Measurements from ENCODE around the gene ADCY9.

ADCY9 gene

GRCh38 chr16:4120176-4120575 is 3.9 kb upstream of the ADCY9 start:
- no peak for DNase-seq

GRCh38 chr16:4117250-4117578 is 972 bp upstream of the ADCY9 start:
- DNase-seq = no peak

- no peak for DNase-seq
Observed at GRCh38 chr16:4115949-4116318, 308 bp downstream of the ADCY9 start.

GRCh38 chr16:4115209-4115948 is 863 bp downstream of the ADCY9 start:
- DNase-seq = peak; percentile 84

- DNase-seq = no peak
Observed at GRCh38 chr16:4114257-4115208, 1.7 kb downstream of the ADCY9 start.

GRCh38 chr16:4113358-4114256 is 2.6 kb downstream of the ADCY9 start:
- DNase-seq = no peak

- DNase-seq = no peak
Observed at GRCh38 chr16:4111748-4112696, 4.2 kb downstream of the ADCY9 start.

- no peak for DNase-seq
Observed at GRCh38 chr16:4110680-4111079, 5.6 kb downstream of the ADCY9 start.

GRCh38 chr16:4110065-4110464 is 6.2 kb downstream of the ADCY9 start:
- no peak for DNase-seq

GRCh38 chr16:4109250-4109736 is 6.9 kb downstream of the ADCY9 start:
- DNase-seq = no peak

- no peak for DNase-seq
Observed at GRCh38 chr16:4106516-4106915, 9.7 kb downstream of the ADCY9 start.

GRCh38 chr16:4105848-4106247 is 10.4 kb downstream of the ADCY9 start:
- no peak for DNase-seq

GRCh38 chr16:4103745-4104144 is 12.5 kb downstream of the ADCY9 start:
- no peak for DNase-seq

- DNase-seq = no peak
Observed at GRCh38 chr16:4101421-4102219, 14.6 kb downstream of the ADCY9 start.

- no peak for DNase-seq
Observed at GRCh38 chr16:4098501-4098900, 17.7 kb downstream of the ADCY9 start.

GRCh38 chr16:4097826-4098240 is 18.4 kb downstream of the ADCY9 start:
- DNase-seq = no peak

GRCh38 chr16:4096509-4096908 is 19.7 kb downstream of the ADCY9 start:
- no peak for DNase-seq

GRCh38 chr16:4094127-4094773 is 22.0 kb downstream of the ADCY9 start:
- no peak for DNase-seq

GRCh38 chr16:4093495-4094126 is 22.6 kb downstream of the ADCY9 start:
- DNase-seq = no peak

Measured in 8988T (cell line).